Hypothalamus (tissue), 51 donors: ENCODE measurements around the gene CDH13.

Experiments
- DNase-seq, 51 donors: peaks; one replicate each; lab custom pipeline; 2025; lab: John Stamatoyannopoulos, UW

The CDH13 gene

GRCh38 chr16:83019963-83020362, 393.2 kb downstream of the CDH13 start:
- DNase-seq: no peak

DNA sequence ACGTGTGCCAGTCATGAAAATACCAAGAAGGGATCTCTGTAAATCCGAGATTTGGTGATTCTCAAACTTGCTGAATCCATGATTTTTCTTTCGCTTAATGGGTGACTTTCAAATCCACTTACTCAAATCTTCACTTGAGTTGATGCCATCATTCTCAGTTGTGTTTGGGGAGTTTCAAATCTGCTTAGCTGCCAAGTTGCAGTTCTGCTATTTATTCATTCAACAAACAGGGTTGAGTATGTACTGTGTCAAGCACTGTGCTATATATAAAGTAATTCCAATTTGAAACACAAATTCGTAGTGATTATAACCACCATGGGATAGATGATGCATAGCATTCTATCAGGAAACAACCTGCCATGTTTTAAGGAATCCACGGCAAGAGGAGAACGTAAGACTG, 394.3 kb downstream of the CDH13 start:
- no peak for DNase-seq

DNA sequence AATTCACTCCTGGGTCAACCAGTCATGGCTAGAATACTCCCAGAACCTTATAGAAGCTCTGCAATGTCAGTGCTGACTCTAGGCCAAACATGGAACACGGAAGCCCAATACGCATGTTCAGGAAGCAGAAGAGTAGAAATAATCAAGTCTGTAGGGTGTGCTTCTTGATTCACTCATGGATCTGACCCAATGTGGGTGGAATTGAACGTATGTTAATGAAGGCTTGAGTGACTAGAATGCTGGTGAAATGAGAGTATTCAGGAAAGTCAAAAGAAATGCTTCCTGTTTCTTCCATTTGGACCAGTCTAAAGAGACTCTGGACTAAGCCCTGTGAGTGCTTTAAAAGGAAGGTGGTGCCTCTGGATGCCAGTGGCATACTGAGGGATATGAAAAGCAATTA, 395.0 kb downstream of the CDH13 start:
- DNase-seq: no peak

- DNase-seq: no peak
Observed at GRCh38 chr16:83023011-83023410, 396.2 kb downstream of the CDH13 start.

DNA sequence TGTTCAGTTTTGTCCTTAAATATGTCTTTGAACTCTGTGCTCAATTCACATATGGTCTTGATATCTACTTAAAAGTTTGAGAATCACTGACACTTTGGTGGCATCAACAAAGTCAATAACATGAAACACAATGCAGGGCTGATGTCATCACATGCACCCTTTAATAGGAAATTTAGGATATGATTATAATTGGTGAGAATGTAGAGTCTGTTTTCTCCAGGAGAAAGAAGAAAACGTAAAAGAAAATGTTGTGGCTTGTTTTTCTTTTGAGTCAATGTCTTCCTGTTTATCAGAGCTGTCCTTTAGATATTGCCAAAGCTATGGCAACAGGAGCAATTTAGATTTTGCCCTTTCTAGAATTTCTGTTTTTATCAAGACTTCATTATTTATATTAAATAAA, 396.9 kb downstream of the CDH13 start:
- DNase-seq: no peak

DNA sequence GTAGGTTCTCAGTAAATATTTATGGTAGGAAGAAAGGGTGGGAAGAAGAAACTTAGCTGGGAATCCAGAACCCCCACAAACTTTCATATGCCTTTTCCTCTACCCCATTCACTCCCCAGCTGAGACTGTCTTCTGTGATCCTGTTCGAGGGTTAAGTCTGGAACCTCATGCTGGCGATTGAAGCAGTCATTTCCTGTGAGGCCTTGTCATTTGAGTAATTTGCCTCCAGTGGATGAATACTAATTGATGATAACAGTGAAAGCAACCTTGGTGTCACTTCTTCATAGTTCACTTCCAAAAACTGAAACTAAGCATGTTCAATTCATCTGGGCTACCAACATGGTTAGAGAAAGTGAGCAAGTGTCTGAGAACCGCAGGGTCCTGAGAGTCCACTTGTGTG, 401.2 kb downstream of the CDH13 start:
- no peak for DNase-seq

- DNase-seq: no peak
Observed at GRCh38 chr16:83029467-83029866, 402.7 kb downstream of the CDH13 start.

DNA sequence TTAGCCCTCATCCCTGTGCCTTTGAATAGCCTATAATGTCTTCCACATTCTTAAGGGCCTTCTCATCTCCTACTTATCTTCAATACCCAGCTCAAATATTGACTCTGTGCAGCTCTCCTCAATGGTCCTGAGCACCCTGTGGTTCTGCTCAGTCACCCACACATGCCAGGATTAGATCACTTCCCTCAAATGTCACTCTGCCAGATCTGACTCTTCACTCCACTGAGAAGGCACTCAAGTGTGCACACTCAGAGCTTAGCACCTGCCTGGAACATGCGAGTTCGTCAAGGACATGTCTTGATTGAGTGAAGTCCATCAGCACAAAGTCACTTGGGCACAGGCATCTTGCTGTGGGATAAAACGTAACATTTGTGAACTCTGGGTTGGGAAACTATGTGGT, 404.8 kb downstream of the CDH13 start:
- DNase-seq: no peak

GRCh38 chr16:83037102-83037501, 410.3 kb downstream of the CDH13 start:
- no peak for DNase-seq

GRCh38 chr16:83037884-83038283, 411.1 kb downstream of the CDH13 start:
- DNase-seq: no peak

DNA sequence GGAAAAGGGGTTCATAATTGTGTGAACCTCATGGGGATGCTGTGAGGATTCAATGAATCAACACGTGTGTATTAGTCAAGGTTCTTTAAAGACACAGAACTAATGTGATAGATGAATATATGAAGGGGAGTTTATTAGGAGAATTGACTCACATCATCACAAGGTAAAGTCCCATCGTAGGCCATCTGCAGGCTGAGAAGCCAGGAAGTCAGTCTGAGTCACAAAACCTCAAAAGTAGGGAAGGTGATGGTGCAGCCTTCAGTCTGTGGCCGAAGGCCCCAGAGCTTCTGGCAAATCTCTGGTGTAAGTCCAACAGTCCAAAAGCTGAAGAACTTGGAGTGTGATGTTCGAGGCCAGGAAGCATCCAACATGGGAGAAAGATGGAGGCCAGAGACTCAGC, 413.4 kb downstream of the CDH13 start:
- no peak for DNase-seq

DNA sequence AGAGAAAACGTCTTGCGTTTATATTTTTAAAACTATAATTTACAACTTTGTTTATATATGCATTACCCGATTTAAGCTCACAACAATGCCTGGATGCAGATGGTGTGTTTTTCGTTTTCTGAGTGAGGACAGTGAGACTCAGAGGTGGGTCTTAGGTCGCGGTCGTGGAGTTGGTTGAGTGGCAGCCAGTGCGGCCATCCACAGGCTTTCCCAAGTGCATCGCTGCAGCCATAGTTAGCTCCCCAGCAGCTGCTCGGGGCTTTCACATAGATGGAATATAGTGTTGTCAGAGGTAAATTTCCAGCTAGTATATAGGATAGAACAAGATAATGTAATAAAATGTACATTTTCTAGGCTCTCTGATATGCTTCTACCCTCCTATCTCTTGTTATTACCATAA, 417.8 kb downstream of the CDH13 start:
- no peak for DNase-seq

DNA sequence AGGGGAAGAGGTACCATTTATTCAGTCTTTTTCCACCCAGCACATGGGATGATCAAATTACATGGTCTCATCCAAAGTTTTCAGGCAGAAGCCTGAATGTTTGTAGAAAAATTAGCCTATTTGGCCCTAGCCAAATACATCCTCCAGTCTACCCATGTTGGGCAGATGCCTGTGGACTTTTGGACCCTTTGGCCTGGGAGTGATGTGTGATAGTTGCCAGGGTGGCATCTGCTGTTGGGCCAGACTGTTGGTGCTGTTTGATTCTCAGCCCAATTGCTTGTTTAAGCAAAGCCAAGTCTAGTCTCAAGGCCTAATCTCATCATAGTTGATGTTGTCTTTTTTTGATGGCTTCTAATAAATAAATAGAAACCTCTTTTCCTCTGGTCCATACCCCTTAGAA, 419.0 kb downstream of the CDH13 start:
- no peak for DNase-seq

- DNase-seq: no peak
Observed at GRCh38 chr16:83046664-83047063, 419.9 kb downstream of the CDH13 start.

- DNase-seq: no peak
Observed at GRCh38 chr16:83051451-83051850, 424.7 kb downstream of the CDH13 start.

- no peak for DNase-seq
Observed at GRCh38 chr16:83054283-83054682, 427.5 kb downstream of the CDH13 start.

DNA sequence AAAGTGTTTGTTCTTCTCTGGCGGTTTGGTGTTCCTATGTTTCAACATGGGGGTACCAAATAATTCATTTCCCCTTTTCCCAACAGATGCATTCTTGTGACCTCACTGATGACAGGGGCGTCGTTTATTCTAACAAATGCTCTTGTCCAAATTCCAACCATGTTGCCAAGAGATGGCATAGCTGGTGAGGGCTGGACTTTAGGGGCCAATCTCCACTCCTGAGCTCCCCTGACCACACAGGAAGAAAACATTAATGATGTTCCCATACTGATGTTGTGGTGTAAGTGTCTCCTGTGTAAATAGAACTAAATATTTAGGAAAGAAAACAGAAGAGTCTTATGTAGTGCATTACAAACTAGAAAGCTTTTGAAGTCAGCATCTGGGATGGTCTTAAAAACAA, 431.6 kb downstream of the CDH13 start:
- DNase-seq: no peak

- no peak for DNase-seq
Observed at GRCh38 chr16:83059237-83059636, 432.5 kb downstream of the CDH13 start.

GRCh38 chr16:83066011-83066410, 439.2 kb downstream of the CDH13 start:
- DNase-seq: no peak

GRCh38 chr16:83066881-83067280, 440.1 kb downstream of the CDH13 start:
- DNase-seq: no peak

DNA sequence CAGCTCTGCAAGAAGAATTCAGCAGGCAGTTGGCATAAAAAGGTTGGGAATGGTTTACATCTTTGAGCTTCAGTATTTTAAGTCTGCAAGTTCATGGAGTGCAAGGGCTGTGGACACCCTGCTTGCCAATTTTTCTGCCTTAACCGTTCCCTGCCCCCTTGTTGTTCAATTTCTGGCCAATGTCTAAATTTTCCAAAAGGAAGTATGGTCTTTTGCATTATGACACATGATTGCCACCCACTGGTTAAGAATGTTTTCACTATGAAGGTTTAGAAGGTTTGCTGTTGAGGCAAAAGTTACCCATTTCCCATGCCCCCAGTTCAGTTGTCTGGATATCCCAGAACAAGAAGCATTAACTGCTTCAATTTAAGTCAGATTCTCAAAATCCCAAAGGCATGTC, 441.9 kb downstream of the CDH13 start:
- no peak for DNase-seq

DNA sequence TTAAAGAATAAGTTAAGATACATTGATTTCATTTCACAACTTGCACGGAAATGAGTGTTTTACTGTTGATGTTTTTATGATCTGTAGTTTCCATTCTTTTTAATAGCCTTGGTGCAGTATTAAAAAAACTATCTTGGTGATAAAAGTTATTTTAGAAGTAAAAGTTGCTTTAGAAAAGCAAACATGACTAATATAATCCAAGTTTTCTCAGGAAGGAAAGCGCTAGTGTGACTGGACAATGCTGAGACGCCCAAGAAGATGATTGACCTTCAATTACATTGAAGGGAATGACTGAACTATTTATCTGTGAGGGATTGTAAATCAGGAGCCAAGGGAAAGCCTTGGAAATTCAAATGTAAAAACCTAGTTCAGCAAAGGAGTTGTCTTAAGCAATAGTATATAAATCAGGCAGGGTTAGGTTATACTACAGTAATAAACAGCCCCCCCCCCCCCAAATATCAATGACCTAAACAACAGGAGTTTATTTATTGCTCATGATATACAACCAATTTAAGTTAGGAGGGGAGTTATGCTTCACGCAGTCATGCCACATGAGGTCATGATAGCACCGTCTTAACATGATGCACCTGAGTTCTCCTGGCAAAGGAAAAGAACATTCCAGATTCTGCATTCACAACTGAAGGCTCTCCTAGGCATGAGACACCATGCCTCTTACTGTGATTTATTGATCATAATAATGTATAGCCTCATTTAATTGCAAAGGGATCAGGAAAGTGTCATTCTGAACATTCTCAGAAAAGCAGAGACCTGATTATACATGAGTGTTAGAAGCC, 443.8 kb downstream of the CDH13 start:
- DNase-seq: no peak

GRCh38 chr16:83075956-83076355, 449.2 kb downstream of the CDH13 start:
- DNase-seq: no peak
